ENCODE results near the gene MST1R.

The MST1R gene

GRCh38 chr3:49876567-49876966 is 27.1 kb downstream of the MST1R start:
- DNase-seq: no peak

GRCh38 chr3:49873623-49874022 is 30.1 kb downstream of the MST1R start:
- no peak for DNase-seq

- peak in 2 of 14 donors; percentile 31 to 34 for DNase-seq
These were observed 30.8 kb downstream of the MST1R start for GRCh38 chr3:49872801-49873281.

- no peak for DNase-seq
These were observed 32.0 kb downstream of the MST1R start for GRCh38 chr3:49871531-49872153.

- no peak for DNase-seq
These were observed 34.0 kb downstream of the MST1R start, which contains the start of gene CAMKV for GRCh38 chr3:49869525-49870126. TSS of gene CAMKV (minus strand) at chr3:49869906. CDS start at chr3:49862388, 7,518 bp downstream.

- DNase-seq: no peak
These were observed 34.7 kb downstream of the MST1R start for GRCh38 chr3:49868862-49869466.

- no peak for DNase-seq
These were observed 35.8 kb downstream of the MST1R start for GRCh38 chr3:49867871-49868321.

- DNase-seq: no peak
These were observed 36.3 kb downstream of the MST1R start for GRCh38 chr3:49867400-49867799.

- DNase-seq: no peak
These were observed 38.4 kb downstream of the MST1R start for GRCh38 chr3:49865198-49865784.

GRCh38 chr3:49864505-49864904 is 39.2 kb downstream of the MST1R start:
- DNase-seq: no peak

- DNase-seq: no peak
These were observed 43.9 kb downstream of the MST1R start for GRCh38 chr3:49859576-49860305.

GRCh38 chr3:49856181-49857005 is 47.3 kb downstream of the MST1R start, which contains the start of gene TRAIP:
TSS of gene TRAIP (minus strand) at chr3:49856564. CDS start at chr3:49856453, 111 bp downstream.
- peak; percentile 42 to 91 (median 84) for DNase-seq

GRCh38 chr3:49855662-49856061 is 48.0 kb downstream of the MST1R start:
- no peak for DNase-seq

GRCh38 chr3:49845694-49846093 is 58.0 kb downstream of the MST1R start:
- DNase-seq: no peak

- no peak for DNase-seq
These were observed 59.0 kb downstream of the MST1R start for GRCh38 chr3:49844464-49845183.

GRCh38 chr3:49842843-49843517 is 60.7 kb downstream of the MST1R start:
- DNase-seq: no peak

- DNase-seq: no peak
These were observed 61.9 kb downstream of the MST1R start for GRCh38 chr3:49841806-49842205.

GRCh38 chr3:49841126-49841696 is 62.5 kb downstream of the MST1R start:
- no peak for DNase-seq

GRCh38 chr3:49840388-49840787 is 63.3 kb downstream of the MST1R start:
- DNase-seq: no peak
